Posterior vena cava (tissue), 2 donors: Measurements from ENCODE around the gene TLE5. TPM values are rescaled to one million over a fixed set of nuclear protein-coding genes. Genes with fewer than 3 reads are reported as not detected.
"Not testable (repeated sequence)": the region's sequence is repeated elsewhere in the genome, so short reads cannot be mapped to it uniquely, and the experiment has no call there.

ENCODE experiments used
- DNase-seq: peaks from one replicate; pipeline ENCODE4 v3.0.0-alpha.2; 2020; ENCODE audit warnings: low spot score
- intact Hi-C, 2 donors: fragments of 100-400 bp; cut with DNase I; formaldehyde crosslinking; loops; one replicate each; pipeline versions ENCODE4 v1.14.1 to v1.14.2; 2022 to 2023
- total RNA-seq, 2 donors: library from RNA; stranded (reverse); fragmentation: NEBNext Ultra II Directional; extraction: Animal tissue kit (Norgen Biotek cat#: 25700); gene quantifications; one replicate each; pipeline ENCODE4 v1.2.1, GENCODE V29; 2021
- donor health status: DM: yes; HTN: yes; CAD: no.
- donor health status: DM: yes; HTN: yes; CAD: no.

TLE5 gene
- total RNA-seq, 2 donors from 2014 or later = 344 to 424 TPM

- intact Hi-C loops = no loop called here
- DNase-seq = no peak
Observed at GRCh38 chr19:3013263-3013725, 49.0 kb downstream of the TLE5 start.

GRCh38 chr19:3012621-3013262 is 49.6 kb downstream of the TLE5 start:
- intact Hi-C loops = no loop called here
- no peak for DNase-seq

GRCh38 chr19:3012059-3012458 is 50.2 kb downstream of the TLE5 start:
- intact Hi-C loops, DNase-seq: not testable (repeated sequence)

- DNase-seq = no peak
- intact Hi-C loops = no loop called here
Observed at GRCh38 chr19:3010871-3011270, 51.4 kb downstream of the TLE5 start.

GRCh38 chr19:3008994-3009393 is 53.3 kb downstream of the TLE5 start:
- intact Hi-C loops = no loop called here
- DNase-seq = no peak

- DNase-seq = no peak
- intact Hi-C loops = no loop called here
Observed at GRCh38 chr19:3007975-3008374, 54.3 kb downstream of the TLE5 start.

GRCh38 chr19:3006075-3006767 is 56.1 kb downstream of the TLE5 start:
- intact Hi-C loops = no loop called here
- DNase-seq = no peak

- intact Hi-C loops = no loop called here
- DNase-seq = no peak
Observed at GRCh38 chr19:3005345-3005744, 57.0 kb downstream of the TLE5 start.

- intact Hi-C loops = no loop called here
- no peak for DNase-seq
Observed at GRCh38 chr19:3004522-3004921, 57.8 kb downstream of the TLE5 start.

- no peak for DNase-seq
- intact Hi-C loops = no loop called here
Observed at GRCh38 chr19:3003046-3003445, 59.2 kb downstream of the TLE5 start.

Other genes with a start within 250 kb of the TLE5 start
- 1 to 10 TPM; 2.4 to 3.5 TPM for gene ZNF554, start 242.6 kb downstream of the TLE5 start, total RNA-seq
- 1 to 10 TPM; 5.1 to 8.0 TPM for gene ZNF555, start 221.0 kb downstream of the TLE5 start, total RNA-seq
- under 1 TPM in 1 of 2 donors, not detected in 1; 0.14 TPM for gene ZNF556, start 195.2 kb downstream of the TLE5 start, total RNA-seq
- 1 to 10 TPM; 2.4 to 3.0 TPM for gene ZNF57, start 161.6 kb downstream of the TLE5 start, total RNA-seq
- gene ZNF77, start 117.5 kb downstream of the TLE5 start, total RNA-seq = 1 to 10 TPM; 2.4 to 4.0 TPM
- gene TLE6, start 84.9 kb downstream of the TLE5 start, total RNA-seq = 1 to 10 TPM in 1 of 2 donors, under 1 TPM in 1; 0.57 to 3.4 TPM
- 10 to 100 TPM; 39.4 to 61.4 TPM for gene TLE2, start 33.2 kb downstream of the TLE5 start, total RNA-seq
- 10 to 100 TPM; 71.9 to 76.5 TPM for gene GNA11, start 31.9 kb upstream of the TLE5 start, total RNA-seq
- 1 to 10 TPM; 7.0 to 9.9 TPM for gene GNA15, start 73.5 kb upstream of the TLE5 start, total RNA-seq
- gene S1PR4, start 116.3 kb upstream of the TLE5 start, total RNA-seq = 1 to 10 TPM; 1.7 to 3.1 TPM
- gene NCLN, start 123.4 kb upstream of the TLE5 start, total RNA-seq = 10 to 100 TPM; 37.7 to 40.4 TPM
- not detected for gene CELF5, start 162.2 kb upstream of the TLE5 start, total RNA-seq